HG03159 (cell line): ENCODE measurements around the gene FHAD1.
"Not testable (repeated sequence)": the region's sequence is repeated elsewhere in the genome, so short reads cannot be mapped to it uniquely, and the experiment has no call there.

ENCODE experiments used
- ATAC-seq: cut with Tn5 transposase; IDR thresholded peaks from one replicate; pipeline ENCODE4 v1.9.1; 2021; ENCODE audit warnings: mild to moderate bottlenecking, moderate library complexity; ENCODE audit not compliant: unreplicated experiment

FHAD1 gene

DNA sequence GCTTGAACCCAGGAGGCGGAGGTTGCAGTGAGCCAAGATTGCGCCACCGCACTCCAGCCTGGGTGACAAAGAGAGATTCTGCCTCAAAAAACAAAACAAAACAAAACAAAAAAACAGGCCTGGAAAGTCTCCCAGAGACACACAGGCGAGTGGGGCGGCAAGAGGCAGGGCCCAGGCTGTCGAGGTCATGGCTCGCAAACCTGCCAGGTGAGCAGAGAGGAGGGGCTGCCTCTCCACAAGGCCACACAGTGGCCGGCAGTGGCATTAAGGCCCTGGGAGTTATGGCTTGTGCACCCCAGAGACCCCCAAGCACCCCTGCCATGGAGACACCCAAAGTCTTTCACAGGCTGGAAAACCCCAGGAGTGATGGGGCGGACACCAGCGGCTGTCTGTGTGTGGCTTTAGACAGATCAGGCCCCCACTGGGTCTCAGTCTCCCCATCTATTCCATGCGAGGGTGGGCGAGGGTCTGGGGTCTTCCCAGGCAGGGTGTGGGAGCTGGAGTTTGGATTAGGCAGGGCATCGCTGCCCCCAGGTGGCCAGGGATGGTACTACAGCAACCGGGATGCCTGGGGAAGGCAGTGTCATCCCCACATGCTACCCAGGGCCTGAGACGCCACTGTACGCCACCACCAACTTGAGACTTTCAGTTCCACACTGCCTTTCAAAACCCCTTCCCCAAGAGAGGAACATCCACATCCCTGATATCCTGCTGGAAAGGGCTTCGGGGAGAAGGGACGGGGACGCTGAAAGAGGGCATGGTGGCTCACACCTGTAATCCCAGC, 184.0 kb downstream of the FHAD1 start:
- ATAC-seq: no peak

DNA sequence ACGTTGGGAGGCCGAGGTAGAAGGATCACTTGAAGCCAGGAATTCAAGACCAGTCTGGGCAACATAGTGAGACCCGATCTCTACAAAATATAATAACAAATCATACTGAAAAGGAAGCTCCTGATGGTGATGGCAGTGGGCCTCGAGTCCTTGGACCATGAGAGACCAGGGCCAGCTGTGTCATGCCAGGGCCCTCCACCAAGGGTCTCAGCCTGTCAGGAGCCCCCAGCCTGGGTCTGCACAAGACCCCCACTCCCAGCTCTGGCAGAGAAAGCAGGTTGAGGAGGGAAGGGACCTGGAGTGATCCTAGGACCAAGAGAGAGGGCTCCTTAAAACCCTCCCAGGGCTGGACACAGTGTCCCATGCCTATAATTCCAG, 184.5 kb downstream of the FHAD1 start:
- no peak for ATAC-seq

DNA sequence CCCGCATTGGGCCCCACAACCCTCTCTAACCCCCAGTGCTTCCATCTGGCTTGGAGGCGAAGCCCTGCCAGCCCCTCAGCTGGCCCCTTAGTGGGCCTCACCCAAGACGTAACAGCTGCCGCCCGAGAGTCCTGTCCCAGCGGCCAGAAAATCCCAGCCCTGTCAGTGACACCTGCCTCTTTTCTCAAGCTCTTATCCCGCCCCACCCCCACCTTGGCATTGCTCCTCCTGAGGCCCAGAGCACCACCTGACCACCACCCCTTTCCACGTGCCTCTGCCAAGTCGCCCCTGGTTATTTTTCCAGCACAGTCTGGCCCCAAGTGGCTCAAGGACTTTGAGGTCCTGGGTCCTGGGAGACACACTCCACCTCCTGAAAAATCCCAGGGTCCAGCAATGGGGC, 185.3 kb downstream of the FHAD1 start:
- ATAC-seq: no peak

DNA sequence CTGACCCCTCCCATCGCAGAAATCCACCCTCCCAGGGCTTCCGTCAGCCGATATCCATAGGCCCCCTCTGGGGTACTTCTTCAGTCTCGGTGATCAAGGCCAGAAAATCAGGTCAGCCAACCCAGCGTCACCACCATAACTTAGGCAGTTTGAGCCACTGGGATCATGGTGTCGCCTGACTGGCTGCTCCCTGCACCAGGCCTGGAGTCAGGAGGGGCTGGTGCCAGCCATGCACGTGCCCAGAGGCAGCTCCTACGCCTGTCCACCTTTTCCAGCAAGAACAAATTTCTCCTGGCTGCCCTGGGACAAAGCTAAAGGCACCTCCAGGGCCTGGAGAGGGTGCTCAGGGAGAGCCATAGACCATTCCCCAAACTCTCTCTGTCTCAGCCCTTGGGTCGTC, 186.4 kb downstream of the FHAD1 start:
- ATAC-seq: no peak

DNA sequence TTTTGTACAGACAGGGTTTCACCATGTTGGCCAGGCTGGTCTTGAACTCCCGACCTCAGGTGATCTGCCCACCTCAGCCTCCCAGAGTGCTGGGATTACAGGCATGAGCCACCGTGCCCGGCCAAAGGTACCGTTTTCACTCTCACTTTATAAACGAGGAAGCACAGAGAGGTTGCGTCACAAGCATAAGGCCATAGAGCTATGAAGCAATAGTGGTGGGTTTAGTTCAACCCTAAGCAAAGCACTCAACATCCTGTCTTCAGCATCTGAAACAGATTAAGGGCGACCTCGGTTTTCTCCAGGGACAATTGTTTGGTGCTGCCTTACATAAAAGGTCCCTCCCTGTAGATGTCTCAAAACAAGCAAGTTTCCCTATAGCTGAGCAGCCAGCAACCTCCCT, 187.7 kb downstream of the FHAD1 start:
- ATAC-seq: not testable (repeated sequence)

DNA sequence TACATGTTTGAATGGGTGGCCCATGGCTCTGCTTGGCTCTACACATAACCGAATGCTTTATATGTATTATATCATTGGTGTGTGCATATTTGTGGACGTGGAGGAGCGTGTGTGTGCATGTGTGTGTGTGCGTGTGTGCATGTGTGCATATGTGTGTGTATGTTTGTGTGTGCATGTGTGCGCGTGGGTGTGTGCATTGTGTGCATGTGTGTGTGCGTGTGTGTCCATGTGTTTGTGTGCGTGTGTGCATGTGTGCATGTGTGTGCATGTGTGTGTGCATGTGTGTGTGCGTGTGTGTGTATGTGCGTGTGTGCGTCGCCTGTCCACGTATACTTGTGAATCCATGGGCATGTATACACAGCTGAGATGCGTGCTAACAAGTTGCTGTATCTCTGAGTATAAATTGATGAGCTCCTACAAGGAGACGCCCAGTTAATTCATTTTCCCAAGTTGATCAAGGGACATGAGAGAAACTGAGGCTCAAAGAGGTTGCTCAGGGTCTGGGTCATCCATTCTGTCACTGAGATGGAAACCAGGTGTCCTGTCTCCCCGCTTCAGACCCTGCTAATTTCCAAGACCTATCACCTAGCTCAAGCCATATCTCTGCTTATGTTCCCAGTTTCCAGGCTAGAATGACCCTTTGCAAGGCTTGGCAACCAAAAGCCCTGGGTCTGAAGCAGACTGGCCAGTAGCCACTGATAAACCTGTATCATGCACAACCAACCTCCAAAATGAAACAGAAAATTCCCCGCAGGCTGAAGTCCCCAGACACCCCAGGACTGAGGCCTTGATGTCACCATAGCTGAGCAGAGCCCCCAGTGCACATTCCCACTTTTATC, 188.4 kb downstream of the FHAD1 start:
- no peak for ATAC-seq

DNA sequence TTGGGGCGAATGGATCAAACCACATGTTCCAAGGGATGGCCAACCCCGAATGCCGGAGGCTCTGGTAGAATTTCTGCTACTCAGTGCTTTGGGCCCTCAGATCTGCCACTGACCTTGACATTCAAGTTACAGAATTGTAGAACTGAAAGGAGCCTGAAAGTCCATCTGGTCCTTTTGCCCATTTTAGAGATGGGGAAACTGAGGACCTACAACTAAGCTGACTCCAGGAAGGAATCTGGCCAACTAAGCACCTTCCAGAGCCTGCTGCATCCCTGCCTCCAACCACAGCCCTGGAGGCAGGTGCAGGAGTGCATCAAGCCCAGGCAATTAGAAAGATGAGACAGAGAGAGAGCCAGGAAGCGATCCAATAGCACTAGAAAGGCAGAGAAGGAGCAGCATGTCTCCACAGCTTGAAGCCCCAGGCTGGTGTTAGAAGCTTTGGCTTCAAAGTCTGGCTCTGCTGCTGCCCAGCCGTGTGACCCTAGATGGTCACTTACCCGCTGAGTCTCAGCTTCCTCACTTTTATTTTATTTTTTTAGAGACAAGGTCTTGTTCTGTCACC, 189.9 kb downstream of the FHAD1 start:
- ATAC-seq: no peak

DNA sequence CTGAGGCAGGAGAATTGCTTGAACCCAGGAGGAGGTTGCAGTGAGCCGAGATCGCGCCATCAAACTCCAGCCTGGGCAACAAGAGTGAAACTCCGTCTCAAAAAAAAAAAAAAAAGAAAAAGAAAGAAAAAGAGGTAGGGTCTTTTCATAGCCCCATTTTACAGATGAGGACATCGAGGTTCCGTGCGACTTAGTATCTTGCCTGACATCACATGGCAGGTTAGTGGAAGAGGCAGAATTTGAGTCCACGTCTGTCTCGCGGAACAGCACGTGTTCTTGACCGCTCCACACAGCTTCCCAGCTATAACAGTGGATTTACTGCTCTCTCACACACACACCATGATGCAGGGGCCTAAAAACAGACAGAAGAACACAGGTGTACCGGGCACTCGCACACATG, 192.3 kb downstream of the FHAD1 start:
- no peak for ATAC-seq

DNA sequence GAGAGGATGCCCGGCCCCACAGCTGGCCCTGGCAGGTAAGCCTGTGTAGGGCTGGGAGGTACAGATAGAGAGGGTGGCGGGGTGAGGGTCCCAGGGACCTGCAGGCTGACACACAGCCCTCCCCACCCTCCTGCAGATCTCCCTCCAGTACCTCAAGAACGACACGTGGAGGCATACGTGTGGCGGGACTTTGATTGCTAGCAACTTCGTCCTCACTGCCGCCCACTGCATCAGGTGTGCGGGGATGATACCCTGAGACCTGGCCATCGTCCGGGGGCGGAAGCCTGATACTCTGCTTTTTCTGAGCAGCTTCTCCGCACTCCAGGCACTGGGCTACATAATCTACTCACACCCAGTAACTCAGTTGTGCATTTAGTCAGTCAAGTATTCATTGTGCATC, 193.3 kb downstream of the FHAD1 start:
- no peak for ATAC-seq

DNA sequence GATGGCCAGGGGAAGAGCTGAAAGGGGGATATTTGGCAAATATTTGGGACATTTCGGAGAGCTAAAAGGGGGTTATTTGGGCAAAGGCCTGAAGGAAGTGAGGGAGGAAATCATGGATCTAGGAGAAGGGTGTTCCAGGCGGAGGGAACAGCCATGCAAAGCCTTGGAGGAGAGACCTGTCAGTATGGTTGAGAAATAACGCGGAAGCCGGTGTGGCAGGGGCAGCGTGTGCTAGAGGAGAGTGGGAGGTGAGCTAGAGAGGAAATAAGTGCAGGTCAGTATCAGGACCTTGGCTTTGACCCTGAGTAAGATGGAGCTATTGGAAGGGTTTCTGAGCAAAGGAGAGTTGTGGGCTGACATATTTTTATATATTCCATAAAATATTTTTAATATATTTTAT, 194.2 kb downstream of the FHAD1 start:
- no peak for ATAC-seq

DNA sequence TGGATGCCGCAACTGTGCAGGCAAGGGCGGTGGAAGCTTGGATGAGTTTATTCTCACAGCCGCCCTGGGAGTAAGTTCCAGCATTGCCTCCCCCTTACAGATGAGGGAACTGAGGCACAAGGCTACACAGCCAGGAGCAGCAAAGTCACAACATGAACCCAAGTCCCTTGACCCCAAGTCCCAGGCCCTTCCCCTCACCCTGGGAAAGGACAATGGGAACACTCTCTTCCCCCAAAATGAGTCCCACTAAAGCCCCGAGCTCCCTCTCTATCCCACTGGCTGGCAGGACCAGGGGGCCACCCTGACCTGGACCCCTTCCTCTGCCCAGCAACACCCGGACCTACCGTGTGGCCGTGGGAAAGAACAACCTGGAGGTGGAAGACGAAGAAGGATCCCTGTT, 195.1 kb downstream of the FHAD1 start:
- no peak for ATAC-seq

DNA sequence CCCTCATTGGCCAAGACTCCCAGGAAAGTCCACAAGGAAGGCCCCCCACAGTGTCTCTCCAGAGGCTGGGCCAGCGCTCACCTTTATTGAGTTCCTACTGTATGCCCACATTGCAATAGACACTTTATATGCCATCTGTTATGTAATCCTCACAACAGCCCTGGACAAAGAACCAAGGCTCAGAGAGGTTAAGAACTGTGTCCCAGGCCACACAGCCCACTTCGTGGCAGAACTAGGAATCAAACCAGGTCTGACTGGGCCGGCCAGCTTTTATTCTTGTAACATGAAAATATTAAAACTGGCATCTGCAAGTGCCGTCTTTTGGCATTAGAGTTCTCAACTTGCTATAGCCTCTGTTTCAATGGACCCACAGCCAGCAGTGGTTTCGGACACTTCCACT, 195.7 kb downstream of the FHAD1 start:
- ATAC-seq: no peak

DNA sequence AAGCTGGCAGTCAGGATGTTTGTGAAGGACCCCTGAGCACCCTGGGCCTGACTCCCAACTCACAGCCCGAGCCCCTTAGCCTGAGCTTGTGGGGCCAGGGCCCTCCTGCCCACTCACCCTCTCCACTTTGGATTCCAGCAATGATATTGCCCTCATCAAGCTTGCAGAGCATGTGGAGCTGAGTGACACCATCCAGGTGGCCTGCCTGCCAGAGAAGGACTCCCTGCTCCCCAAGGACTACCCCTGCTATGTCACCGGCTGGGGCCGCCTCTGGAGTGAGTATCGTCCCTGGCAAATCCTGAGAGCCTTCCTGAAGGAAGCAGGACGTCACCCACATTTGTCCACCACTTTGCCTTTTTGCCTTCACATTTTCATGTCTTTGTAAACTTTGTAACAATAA, 196.3 kb downstream of the FHAD1 start:
- no peak for ATAC-seq

DNA sequence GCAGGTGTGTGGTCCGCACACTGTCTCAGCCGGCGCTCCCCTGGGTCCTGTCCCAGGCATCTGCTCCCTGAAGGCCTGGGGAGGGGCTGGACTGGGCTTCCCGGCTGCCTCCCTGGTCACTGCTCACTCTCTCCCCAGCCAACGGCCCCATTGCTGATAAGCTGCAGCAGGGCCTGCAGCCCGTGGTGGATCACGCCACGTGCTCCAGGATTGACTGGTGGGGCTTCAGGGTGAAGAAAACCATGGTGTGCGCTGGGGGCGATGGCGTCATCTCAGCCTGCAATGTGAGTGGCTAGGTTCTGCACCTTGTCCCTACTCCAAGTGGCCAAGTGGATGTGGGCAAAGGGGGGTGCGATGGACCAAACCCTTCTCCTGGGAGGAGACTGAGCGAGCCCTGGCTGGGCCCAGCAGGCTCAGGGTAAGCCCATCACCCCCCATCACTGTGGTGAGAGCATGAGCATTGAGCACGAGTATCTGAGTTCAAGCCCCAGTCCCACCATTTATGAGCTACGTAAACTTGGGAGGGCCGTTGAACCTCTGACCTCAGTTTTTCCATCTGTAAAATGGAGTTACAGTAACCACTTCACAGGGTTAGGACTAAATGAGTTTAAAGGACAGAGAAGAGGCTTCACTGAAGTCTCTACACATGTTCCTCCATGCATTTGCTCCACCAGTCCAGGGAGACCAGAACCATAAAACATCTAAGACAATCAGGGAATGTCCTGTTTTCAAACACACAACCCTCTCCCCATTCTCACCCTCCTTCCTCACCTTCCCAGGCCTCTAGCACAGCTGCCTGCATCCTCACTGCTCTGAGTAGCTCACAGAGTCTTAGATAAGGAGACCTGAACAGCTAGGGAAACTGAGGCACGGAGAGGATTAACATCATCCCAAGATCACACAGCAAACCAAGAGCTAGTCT, 197.7 kb downstream of the FHAD1 start:
- ATAC-seq: no peak

DNA sequence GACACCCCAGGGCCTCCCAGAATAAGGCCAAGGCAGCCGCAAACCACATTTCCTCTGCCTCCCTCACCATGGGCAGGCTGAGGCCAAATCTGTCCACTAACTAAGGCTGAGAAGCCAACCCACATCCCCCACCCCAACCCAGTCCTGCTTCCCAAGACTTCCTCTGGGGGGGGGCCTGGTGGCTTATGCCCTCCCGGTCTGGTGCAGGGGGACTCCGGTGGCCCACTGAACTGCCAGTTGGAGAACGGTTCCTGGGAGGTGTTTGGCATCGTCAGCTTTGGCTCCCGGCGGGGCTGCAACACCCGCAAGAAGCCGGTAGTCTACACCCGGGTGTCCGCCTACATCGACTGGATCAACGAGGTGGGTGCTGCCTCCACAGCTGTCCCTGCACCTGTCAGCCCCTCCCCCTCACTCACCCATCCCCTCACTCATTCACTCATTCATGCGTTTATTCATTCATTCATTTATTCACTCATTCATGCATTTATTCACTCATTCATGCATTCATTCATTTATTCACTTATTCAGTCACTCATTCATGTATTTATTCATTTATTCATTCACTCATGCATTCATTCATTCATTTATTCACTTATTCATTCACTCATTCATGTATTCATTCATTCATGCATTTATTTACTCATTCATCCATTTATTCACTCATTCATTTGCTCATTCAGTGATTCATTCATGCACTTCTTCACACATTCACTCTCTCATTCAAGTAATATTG, 198.5 kb downstream of the FHAD1 start:
- ATAC-seq: no peak

DNA sequence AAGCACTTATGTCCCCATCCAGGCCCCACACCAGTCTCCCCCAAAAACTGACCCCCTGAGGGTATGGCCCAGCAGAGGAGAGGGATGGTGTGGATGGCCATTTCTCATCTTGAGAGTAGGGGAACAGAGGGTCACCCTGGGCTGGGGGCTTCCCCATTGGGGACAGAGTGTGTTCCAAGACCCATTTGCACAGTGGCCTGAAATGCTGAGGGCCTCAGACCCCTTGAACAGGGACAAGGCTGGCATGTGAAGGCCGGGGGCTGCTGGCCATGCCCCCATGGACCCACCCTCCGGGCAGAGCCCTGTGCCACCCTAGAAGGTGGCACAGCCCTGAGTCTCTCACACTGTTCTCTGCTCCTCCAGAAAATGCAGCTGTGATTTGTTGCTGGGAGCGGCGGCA, 199.2 kb downstream of the FHAD1 start:
- no peak for ATAC-seq
